ENCODE data around the gene THOC5. TPM values are rescaled to one million over a fixed set of nuclear protein-coding genes. Genes with fewer than 3 reads are reported as not detected.

The THOC5 gene
- total RNA-seq, 2 donors from 2014 or later: 61.1 to 89.7 TPM

DNA sequence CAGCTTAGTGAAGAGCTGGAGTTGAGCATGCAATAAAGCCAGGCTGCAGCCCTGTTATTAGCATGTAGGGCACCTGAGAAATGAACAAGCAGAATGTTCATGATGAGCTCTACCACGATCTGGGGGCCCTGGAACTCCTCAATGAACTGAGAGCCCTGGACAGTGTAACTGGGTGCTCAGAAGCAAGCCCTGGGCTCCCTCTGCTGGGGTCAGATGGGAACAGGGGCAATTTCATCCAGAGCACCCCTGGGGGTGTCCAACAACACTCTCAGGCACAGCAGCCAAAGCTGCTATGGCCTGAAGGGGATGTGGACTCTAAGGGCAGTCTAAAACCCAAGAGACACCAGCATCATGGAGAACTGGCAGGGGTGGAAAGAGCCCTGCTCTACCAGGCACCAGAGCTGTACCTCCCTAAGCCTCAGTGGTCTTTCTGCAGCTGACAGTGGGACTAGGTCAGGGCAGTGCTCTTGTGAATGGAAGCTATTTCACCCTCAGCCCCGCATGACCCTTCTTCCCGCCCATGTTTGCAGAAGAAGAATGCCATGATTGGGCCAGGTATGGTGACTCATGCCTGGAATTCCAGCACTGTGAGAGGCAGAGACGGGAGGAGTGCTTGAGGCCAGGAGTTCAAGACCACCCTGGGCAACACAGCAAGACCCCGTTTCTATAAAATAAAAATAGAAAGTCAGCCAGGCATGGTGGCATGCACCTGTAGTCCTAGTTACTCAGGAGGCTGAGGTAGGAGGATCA is 28.9 kb downstream of the THOC5 start:
- WGBS, 2 experiments (ENCODE audit: insufficient coverage in 1 of 2, insufficient read length in 1 of 2): 86 to 90% methylated on average over 5 of the region's 5 CpGs
- Mint-ChIP-seq H3K9me3 (no peaks in the 10 kb centered on the region), H3K4me3 (no peak overlapping the region)

GRCh38 chr22:29523761-29524160 is 29.8 kb downstream of the THOC5 start:
- Histone ChIP-seq H3K36me3 (ENCODE audit: control insufficient read depth, insufficient read depth, low read length) (peaks cover 91% of the 10 kb centered on the region), H3K27me3 (ENCODE audit: control insufficient read depth, insufficient read depth, low read length, poor library complexity, severe bottlenecking) (no peaks in the 10 kb centered on the region), H3K4me1 (ENCODE audit: control insufficient read depth, insufficient read depth, low read length) (no peaks in the 10 kb centered on the region), H3K4me3 (ENCODE audit: low read length) (no peak overlapping the region), H3K9me3 (ENCODE audit: control insufficient read depth, low read length) (peaks cover 12% of the 10 kb centered on the region), H3K9ac (ENCODE audit: extremely low read depth, low read length, poor library complexity, severe bottlenecking) (no peak overlapping the region), H3K27ac (ENCODE audit: low read depth, low read length) (no peak overlapping the region)
- Mint-ChIP-seq H3K27ac (peak overlapping the region; percentile 40), H3K4me3 (no peak overlapping the region), H3K36me3 (ENCODE audit: low read depth) (peaks cover 91% of the 10 kb centered on the region), H3K9me3 (no peaks in the 10 kb centered on the region), H3K4me1 (no peaks in the 10 kb centered on the region), H3K27me3 (ENCODE audit: insufficient read depth) (no peaks in the 10 kb centered on the region)
- WGBS, 2 experiments (ENCODE audit: insufficient coverage in 1 of 2, insufficient read length in 1 of 2): 90 to 99% methylated on average over 2 of the region's 2 CpGs
- TF ChIP-seq CTCF (conservative IDR thresholded peaks at IDR 0.05): no peak
- no peak for DNase-seq

More for the DNA sequence above, 28.9 kb downstream of the THOC5 start:
- Mint-ChIP-seq H3K36me3 (ENCODE audit: low read depth) (peaks cover 91% of the 10 kb centered on the region), H3K4me1 (no peaks in the 10 kb centered on the region), H3K27me3 (ENCODE audit: insufficient read depth) (no peaks in the 10 kb centered on the region), H3K27ac (no peak overlapping the region)
- H3K4me3 ChIP-seq (ENCODE audit: low read length): no peak overlapping the region
- peaks cover 92% of the 10 kb centered on the region for H3K36me3 ChIP-seq (ENCODE audit: control insufficient read depth, insufficient read depth, low read length)
- peaks cover 12% of the 10 kb centered on the region for H3K9me3 ChIP-seq (ENCODE audit: control insufficient read depth, low read length)
- peak; percentile 77 for DNase-seq
- H3K27me3 ChIP-seq (ENCODE audit: control insufficient read depth, insufficient read depth, low read length, poor library complexity, severe bottlenecking): no peaks in the 10 kb centered on the region
- no peak overlapping the region for H3K9ac ChIP-seq (ENCODE audit: extremely low read depth, low read length, poor library complexity, severe bottlenecking)
- H3K27ac ChIP-seq (ENCODE audit: low read depth, low read length): no peak overlapping the region
- peak; percentile 76 for TF ChIP-seq CTCF (conservative IDR thresholded peaks at IDR 0.05)
- no peaks in the 10 kb centered on the region for H3K4me1 ChIP-seq (ENCODE audit: control insufficient read depth, insufficient read depth, low read length)

GRCh38 chr22:29521526-29521925 is 32.0 kb downstream of the THOC5 start:
- no peak overlapping the region for H3K4me3 ChIP-seq (ENCODE audit: low read length)
- peaks cover 89% of the 10 kb centered on the region for H3K36me3 ChIP-seq (ENCODE audit: control insufficient read depth, insufficient read depth, low read length)
- Mint-ChIP-seq H3K4me1 (no peaks in the 10 kb centered on the region), H3K27ac (no peak overlapping the region), H3K4me3 (no peak overlapping the region), H3K36me3 (ENCODE audit: low read depth) (peaks cover 89% of the 10 kb centered on the region), H3K9me3 (no peaks in the 10 kb centered on the region), H3K27me3 (ENCODE audit: insufficient read depth) (no peaks in the 10 kb centered on the region)
- H3K9me3 ChIP-seq (ENCODE audit: control insufficient read depth, low read length): peaks cover 12% of the 10 kb centered on the region
- TF ChIP-seq CTCF (conservative IDR thresholded peaks at IDR 0.05): no peak
- H3K4me1 ChIP-seq (ENCODE audit: control insufficient read depth, insufficient read depth, low read length): no peaks in the 10 kb centered on the region
- no peak overlapping the region for H3K9ac ChIP-seq (ENCODE audit: extremely low read depth, low read length, poor library complexity, severe bottlenecking)
- DNase-seq: no peak
- H3K27ac ChIP-seq (ENCODE audit: low read depth, low read length): no peak overlapping the region
- no peaks in the 10 kb centered on the region for H3K27me3 ChIP-seq (ENCODE audit: control insufficient read depth, insufficient read depth, low read length, poor library complexity, severe bottlenecking)
- WGBS, 2 experiments (ENCODE audit: insufficient coverage in 1 of 2, insufficient read length in 1 of 2): 97% methylated on average over 5 to 7 of the region's 7 CpGs
